Psoas muscle (tissue), 8 donors: ENCODE data around the gene TFF1. TPM values are rescaled to one million over a fixed set of nuclear protein-coding genes. Genes with fewer than 3 reads are reported as not detected.

Source experiments
- ATAC-seq, 4 donors: fragments of 200-7000 bp; cut with Tn5 transposase; one replicate each; pipeline ENCODE4 v1.9.1; 2020; ENCODE audit warnings: moderate library complexity in 3 of 4, mild to moderate bottlenecking in 2 of 4
- DNase-seq, 2 donors: peaks; one replicate each; pipeline ENCODE4 v3.0.0-alpha.2; 2020
- H3K27ac ChIP-seq: fragments of 200-600 bp; one replicate; pipeline ENCODE4 v1.8.0; 2022
- H3K27me3 ChIP-seq, 3 donors: fragments of 200-600 bp in 1 of 3; one replicate each; pipeline versions ENCODE4 v1.6.1 to v1.8.0; 2013 to 2022; ENCODE audit warnings: low read length in 2 of 3, mild to moderate bottlenecking in 2 of 3, moderate library complexity in 1 of 3; ENCODE audit not compliant: insufficient read depth in 3 of 3
- H3K36me3 ChIP-seq, 2 donors: fragments of 200-600 bp in 1 of 2; one replicate each; pipeline versions ENCODE4 v1.6.1 to v1.8.0; 2013 to 2022; ENCODE audit warnings: low read depth in 1 of 2, mild to moderate bottlenecking in 1 of 2, moderate library complexity in 1 of 2; ENCODE audit not compliant: insufficient read depth in 1 of 2
- H3K4me1 ChIP-seq: fragments of 200-600 bp; one replicate; pipeline ENCODE4 v1.8.0; 2022
- H3K4me3 ChIP-seq: fragments of 200-600 bp; one replicate; pipeline ENCODE4 v1.8.0; 2022; ENCODE audit warnings: mild to moderate bottlenecking
- H3K9me3 ChIP-seq: fragments of 200-600 bp; one replicate; pipeline ENCODE4 v1.8.0; 2022
- CTCF ChIP-seq: fragments of 200-600 bp; IDR thresholded peaks from one replicate; pipeline ENCODE4 v1.8.0; 2022; ENCODE audit warnings: antibody characterized with exemption
- WGBS, 3 donors: extraction: QIAGEN DNeasy Blood & Tissue Kit; methylation state at CpG; one replicate each; pipeline versions ENCODE4 v1.1.6 to v1.1.7; 2013; 5-methylcytosine and 5-hydroxymethylcytosine counted together
- intact Hi-C, 2 donors: fragments of 100-400 bp; cut with DNase I; formaldehyde crosslinking; loops; one replicate each; pipeline versions ENCODE4 v1.11.0 to v1.14.2; 2022
- polyA plus RNA-seq, 3 donors: library from polyadenylated mRNA; stranded (reverse); fragments of 200-250 nt; gene quantifications; one replicate each; pipeline ENCODE4 v1.2.3, GENCODE V29; 2013
- total RNA-seq, 4 donors: library from RNA; stranded (reverse); fragmentation: NEBNext Ultra II Directional in 2 of 4; extraction: Animal tissue kit (Norgen Biotek cat#: 25700) in 2 of 4; gene quantifications; one replicate each; pipeline versions ENCODE4 v1.2.1 to v1.2.4, GENCODE V29; 2021 to 2023
- donor health status: healthy with polysubstance abuse.
- donor health status: DM: no; HTN: no; CAD: no; lungs with moderate emphysema.
- donor health status: Bipolar disorder and iron deficiency.
- donor health status: healthy.
- donor health status: DM: yes; HTN: yes; CAD: no.
- donor health status: DM: no; HTN: no; CAD: no.
- donor health status: DM: no; HTN: no; CAD: no.
- donor health status: DM: yes; HTN: yes; CAD: no.

The TFF1 gene
- total and polyA plus RNA-seq, 7 donors = 0.16 TPM; not detected in 6

- no peak overlapping the region for H3K27ac ChIP-seq
- no peak overlapping the region for H3K4me3 ChIP-seq
- no peaks in the 10 kb centered on the region for H3K4me1 ChIP-seq
- H3K9me3 ChIP-seq = no peaks in the 10 kb centered on the region
- TF ChIP-seq CTCF = no peak
- no peak for DNase-seq
- intact Hi-C loops = no loop called here
- H3K36me3 ChIP-seq = no peaks in the 10 kb centered on the region
- WGBS, 3 donors = 65 to 73% (median 70%) methylated on average over 7 of the region's 7 CpGs
- no peak for ATAC-seq
- H3K27me3 ChIP-seq = peaks cover 0 to 42% (median 6%) of the 10 kb centered on the region in 3 donors
These were observed 8.1 kb upstream of the TFF1 start for GRCh38 chr21:42374457-42374856.

DNA sequence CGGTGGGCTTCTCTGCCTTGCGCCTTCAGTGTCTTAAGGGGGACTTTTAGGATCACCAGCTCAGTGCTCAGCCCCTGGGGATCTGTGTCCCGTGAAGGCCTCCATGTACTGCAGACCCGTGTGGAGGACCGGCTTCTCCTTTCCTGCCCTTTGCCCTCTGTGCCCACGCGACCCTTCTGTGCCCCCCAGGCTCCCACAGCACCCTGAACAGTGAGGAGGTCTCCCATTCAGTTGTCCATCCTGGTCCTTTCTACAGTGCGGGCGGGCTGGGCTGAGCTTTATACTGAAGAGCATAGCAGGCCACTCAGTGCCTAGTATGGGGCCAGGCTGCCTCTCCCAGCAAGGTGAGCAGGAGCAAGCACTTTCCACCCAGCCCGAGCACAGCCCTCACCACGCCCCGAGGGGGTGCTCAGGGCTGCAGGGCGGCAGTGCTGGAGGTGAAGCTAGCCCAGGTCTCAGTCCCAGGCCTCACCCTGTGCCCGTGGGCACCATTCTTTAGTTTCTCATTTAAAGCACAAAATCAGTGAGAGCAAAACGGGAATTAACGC, 7.6 kb upstream of the TFF1 start:
- no peaks in the 10 kb centered on the region for H3K36me3 ChIP-seq
- no peak for TF ChIP-seq CTCF
- no peak overlapping the region for H3K27ac ChIP-seq
- ATAC-seq (no peak), DNase-seq (no peak)
- WGBS, 3 donors = 79 to 81% (median 80%) methylated on average over 15 to 16 of the region's 16 CpGs
- peaks cover 0 to 42% (median 6%) of the 10 kb centered on the region in 3 donors for H3K27me3 ChIP-seq
- no peak overlapping the region for H3K4me3 ChIP-seq
- no peaks in the 10 kb centered on the region for H3K9me3 ChIP-seq
- no peaks in the 10 kb centered on the region for H3K4me1 ChIP-seq
- intact Hi-C loops = no loop called here

DNA sequence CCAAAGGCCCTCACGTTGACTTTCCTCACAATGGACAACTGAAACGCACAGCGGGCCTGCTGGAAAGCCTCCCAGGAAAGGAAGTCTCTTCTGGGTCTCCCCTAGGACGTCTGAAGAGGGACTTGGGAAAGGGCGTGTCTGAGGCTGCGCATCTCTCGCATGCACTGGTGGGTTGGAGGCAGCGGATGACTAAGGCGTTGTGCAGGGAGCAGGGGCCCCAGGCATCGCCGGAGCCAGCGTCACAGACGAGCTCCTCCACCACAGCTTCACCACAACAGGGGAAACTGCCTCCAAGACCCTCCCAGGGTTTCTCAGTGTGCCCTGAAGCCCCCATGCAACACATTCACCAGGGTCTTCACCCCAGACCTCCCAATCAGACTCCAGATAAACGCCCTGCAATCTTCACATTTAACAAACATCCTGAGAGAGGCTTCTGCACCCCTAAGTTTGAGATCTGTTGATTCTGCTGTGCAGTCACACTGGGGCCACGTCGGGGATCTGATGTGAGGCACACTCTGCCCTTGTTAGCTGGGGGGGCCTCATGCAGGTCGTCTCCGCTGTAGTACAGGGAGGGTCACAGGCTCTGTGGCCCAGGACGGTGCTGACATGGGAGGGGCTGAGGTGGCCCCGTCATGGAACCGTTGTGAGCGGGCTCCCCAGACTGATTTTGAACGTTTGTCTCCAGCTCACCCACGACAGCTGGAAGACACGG, 7.0 kb upstream of the TFF1 start:
- WGBS, 3 donors = 71 to 75% (median 71%) methylated on average over 25 of the region's 25 CpGs
- Histone ChIP-seq H3K27me3 (peaks cover 0 to 42% (median 6%) of the 10 kb centered on the region in 3 donors), H3K27ac (no peak overlapping the region), H3K36me3 (no peaks in the 10 kb centered on the region), H3K4me1 (no peaks in the 10 kb centered on the region), H3K4me3 (no peak overlapping the region), H3K9me3 (no peaks in the 10 kb centered on the region)
- ATAC-seq (no peak), DNase-seq (no peak)
- no peak for TF ChIP-seq CTCF
- intact Hi-C loops = no loop called here

- TF ChIP-seq CTCF = no peak
- DNase-seq (no peak), ATAC-seq (no peak)
- Histone ChIP-seq H3K4me3 (no peak overlapping the region), H3K27me3 (peaks cover 0 to 29% (median 3%) of the 10 kb centered on the region in 3 donors), H3K4me1 (no peaks in the 10 kb centered on the region), H3K36me3 (no peaks in the 10 kb centered on the region), H3K9me3 (no peaks in the 10 kb centered on the region), H3K27ac (no peak overlapping the region)
- intact Hi-C loops = no loop called here
- WGBS, 3 donors = 74 to 78% (median 76%) methylated on average over 18 of the region's 18 CpGs
These were observed 4.7 kb upstream of the TFF1 start for GRCh38 chr21:42370894-42371654.
